Panc1 (cell line): Measurements from ENCODE around the gene ENOX1.

Experiments
- TF ChIP-seq, protein P1 (sequence below), 2 experiments: IDR thresholded peaks; 2 replicates each; pipeline ENCODE4 v1.6.1; 2011 to 2012; ENCODE audit warnings: low read depth in 2 of 2, control low read depth in 1 of 2, low read length in 1 of 2, mild to moderate bottlenecking in 1 of 2, moderate library complexity in 1 of 2; ENCODE audit not compliant: insufficient read depth in 1 of 2
- TF ChIP-seq, protein P2 (sequence below): fragments of 450-650 bp; IDR thresholded peaks from 2 replicates; pipeline ENCODE4 v1.5.1; 2017; ENCODE audit warnings: mild to moderate bottlenecking

DNA sequence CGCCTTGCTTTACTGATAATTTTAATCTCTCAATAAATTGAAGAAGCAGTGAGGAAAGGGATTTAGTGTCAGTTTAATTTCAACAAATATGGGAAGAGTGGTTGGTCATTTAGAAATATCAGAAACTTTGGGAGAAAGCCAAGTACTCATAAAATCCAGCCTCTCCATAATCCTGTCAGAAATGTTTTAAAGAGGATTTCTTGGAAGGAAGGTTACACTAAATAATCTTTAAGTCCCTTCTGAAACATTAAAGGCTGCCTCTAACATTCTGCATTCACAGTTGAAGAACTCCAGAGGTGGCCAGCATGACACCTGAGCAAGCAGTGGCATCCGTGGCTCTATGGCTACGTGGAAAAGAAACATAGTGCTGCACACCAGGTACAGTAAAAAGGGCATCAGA, 378.5 kb downstream of the ENOX1 start:
- TF ChIP-seq, protein P1, sequence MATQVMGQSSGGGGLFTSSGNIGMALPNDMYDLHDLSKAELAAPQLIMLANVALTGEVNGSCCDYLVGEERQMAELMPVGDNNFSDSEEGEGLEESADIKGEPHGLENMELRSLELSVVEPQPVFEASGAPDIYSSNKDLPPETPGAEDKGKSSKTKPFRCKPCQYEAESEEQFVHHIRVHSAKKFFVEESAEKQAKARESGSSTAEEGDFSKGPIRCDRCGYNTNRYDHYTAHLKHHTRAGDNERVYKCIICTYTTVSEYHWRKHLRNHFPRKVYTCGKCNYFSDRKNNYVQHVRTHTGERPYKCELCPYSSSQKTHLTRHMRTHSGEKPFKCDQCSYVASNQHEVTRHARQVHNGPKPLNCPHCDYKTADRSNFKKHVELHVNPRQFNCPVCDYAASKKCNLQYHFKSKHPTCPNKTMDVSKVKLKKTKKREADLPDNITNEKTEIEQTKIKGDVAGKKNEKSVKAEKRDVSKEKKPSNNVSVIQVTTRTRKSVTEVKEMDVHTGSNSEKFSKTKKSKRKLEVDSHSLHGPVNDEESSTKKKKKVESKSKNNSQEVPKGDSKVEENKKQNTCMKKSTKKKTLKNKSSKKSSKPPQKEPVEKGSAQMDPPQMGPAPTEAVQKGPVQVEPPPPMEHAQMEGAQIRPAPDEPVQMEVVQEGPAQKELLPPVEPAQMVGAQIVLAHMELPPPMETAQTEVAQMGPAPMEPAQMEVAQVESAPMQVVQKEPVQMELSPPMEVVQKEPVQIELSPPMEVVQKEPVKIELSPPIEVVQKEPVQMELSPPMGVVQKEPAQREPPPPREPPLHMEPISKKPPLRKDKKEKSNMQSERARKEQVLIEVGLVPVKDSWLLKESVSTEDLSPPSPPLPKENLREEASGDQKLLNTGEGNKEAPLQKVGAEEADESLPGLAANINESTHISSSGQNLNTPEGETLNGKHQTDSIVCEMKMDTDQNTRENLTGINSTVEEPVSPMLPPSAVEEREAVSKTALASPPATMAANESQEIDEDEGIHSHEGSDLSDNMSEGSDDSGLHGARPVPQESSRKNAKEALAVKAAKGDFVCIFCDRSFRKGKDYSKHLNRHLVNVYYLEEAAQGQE (IDR thresholded peaks at IDR 0.05; ENCODE audit: insufficient read depth in 1 of 2, low read depth in 2 of 2, low read length in 1 of 2): no peak
- TF ChIP-seq, protein P2, sequence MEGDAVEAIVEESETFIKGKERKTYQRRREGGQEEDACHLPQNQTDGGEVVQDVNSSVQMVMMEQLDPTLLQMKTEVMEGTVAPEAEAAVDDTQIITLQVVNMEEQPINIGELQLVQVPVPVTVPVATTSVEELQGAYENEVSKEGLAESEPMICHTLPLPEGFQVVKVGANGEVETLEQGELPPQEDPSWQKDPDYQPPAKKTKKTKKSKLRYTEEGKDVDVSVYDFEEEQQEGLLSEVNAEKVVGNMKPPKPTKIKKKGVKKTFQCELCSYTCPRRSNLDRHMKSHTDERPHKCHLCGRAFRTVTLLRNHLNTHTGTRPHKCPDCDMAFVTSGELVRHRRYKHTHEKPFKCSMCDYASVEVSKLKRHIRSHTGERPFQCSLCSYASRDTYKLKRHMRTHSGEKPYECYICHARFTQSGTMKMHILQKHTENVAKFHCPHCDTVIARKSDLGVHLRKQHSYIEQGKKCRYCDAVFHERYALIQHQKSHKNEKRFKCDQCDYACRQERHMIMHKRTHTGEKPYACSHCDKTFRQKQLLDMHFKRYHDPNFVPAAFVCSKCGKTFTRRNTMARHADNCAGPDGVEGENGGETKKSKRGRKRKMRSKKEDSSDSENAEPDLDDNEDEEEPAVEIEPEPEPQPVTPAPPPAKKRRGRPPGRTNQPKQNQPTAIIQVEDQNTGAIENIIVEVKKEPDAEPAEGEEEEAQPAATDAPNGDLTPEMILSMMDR: no peak
